ENCODE data around the gene NRXN3.

NRXN3 gene

DNA sequence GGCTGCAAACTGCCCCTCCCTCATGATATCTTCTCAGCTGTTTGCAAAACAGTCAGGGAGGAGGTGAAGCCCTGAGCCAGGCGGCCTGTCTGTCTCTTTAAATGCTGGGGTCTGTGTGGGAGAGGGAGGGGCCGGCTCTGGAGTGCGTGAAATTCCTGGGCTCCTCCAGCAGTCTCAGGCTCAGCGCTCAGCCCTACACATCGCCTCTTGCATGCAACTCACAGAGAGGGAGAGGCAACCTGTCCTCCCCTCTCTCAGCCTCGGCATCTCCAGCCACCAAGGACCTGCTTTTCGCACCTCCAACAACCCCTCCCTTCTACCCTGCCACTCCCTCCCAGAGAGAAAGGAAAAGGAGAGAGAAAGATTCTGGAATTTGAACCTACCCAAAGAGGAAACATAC lies at the start of gene NRXN3:
Gene NRXN3, plus strand, starts transcription at position 171 of the 400 bp plus-strand sequence. CDS start 72,721 bp downstream, outside the sequence.
- no peak for DNase-seq (ENCODE audit: low read depth in 2 of 2)

DNA sequence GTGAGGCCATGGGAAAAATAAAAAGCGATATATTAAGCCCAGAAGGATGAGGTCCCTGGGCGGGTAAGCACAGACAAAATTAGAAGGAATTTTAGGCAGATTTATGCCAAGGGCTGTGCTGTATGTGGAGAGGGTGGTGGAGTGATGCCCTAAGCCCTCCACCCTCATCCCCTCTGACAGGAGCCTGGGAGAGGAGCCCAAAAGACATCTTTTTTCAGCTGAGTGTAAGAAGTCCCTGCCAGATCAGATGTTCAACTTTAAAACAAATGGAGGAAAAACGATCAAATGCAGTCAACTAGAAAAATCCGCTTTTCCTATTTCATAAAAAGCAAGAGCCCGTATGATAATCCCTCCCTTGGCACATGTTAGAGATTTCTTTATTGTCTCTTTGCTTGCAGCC lies 47.7 kb upstream of the NRXN3 start:
- DNase-seq (ENCODE audit: low read depth in 2 of 2), result no peak

DNA sequence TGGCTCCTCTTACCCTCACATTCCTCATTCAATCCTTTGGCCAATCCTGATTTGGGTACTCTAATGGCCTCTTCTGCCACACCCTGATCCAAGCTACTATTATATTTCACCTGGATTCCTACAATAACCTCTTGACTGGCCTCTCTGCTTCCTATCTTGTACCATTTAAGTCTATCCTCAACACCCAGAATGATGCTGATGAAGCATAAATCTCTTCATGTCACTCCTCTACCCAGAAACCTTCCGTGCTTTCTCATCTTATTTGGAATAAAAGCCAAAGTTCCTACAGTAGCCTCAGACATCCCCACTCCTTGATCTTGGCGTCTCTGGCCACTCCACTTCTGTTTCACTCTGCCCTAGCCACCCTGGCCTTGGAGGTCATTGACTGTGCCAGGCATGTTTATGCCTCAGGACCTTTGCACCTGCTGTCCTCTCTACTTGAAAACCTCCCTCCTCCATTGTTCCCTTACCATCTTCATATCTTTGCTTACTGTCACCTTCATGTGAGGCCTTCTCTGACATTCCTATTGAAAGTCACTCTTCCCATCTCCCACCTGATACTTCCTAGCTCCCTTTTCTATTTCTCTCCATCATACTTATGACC lies 46.4 kb upstream of the NRXN3 start:
- DNase-seq (ENCODE audit: low read depth in 2 of 2), result no peak

DNA sequence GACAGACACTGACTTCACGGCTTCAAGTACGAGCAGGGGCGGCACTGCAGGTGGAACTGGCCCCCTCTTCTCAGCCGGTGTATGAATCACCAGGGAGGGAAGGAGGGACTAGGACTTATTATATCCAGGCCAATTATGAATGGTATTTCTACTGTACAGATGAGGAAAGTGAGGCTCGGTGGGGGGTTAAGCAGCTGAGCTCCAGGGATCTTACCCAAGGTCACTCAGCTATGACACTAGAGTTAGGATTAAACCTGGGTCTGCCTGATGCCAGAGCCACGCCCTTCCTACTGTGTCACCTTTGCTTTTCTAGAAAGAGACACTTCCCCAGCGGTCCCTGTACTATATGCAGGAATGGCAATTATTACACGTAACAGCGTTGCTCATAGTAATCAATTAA lies 42.2 kb upstream of the NRXN3 start:
- DNase-seq (ENCODE audit: low read depth in 2 of 2), result no peak

DNA sequence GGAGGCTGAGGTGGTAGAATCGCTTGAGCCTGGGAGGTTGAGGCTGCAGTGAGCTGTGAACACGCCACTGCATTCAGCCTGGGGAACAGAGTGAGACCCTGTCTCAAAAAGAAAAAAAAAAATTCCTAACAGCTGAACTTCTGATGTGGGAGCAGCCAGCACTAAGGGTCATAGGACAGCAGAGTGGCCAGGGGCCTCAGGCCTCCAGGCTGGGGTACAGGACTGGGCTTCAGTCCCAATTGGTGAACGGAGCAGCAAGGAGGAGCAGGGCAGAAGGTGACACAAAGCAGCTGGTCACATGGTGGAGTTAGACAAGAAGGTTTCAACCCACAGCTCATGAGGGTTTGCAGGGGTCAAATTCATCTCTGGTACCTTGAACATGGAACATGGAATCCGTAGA lies 40.8 kb upstream of the NRXN3 start:
- no peak for DNase-seq (ENCODE audit: low read depth in 2 of 2)

DNA sequence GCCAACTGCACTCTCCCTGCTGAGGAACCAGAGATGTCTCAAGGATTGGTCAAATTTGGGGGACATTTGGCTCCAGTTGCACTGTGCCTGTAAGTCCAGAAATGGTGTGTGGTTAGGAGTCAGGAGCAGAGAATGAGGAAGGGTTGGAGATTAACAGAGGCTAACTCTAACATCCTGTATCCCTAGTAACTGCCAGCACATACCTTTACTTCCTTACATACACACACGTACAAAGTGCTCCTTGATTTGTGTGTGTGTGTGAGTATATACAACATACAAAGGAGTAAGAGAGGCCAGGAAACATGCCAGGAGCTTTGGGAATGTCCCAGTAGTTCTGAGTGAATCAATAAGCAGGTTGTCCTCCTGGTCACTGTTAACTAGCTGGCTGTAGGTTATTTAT lies 39.8 kb upstream of the NRXN3 start:
- no peak for DNase-seq (ENCODE audit: low read depth in 2 of 2)

DNA sequence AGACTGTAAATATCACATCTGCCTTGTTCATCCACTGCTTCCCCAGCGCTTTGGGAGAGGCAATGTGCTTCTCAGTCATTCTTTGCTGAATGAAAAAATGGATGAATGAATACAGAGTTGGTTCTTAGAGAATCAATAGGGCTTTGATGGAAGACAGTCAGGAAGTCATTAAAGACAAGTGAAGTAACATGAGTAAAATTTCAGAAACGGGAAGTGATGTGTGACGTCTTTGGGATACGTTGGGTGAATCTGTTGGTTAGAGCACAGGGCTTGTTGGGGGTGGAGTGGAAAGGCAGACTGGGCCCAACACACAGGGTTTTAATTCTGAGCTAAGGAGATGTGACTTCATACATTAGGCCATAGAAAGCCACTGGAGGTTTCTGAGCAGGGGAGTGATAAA lies 39.0 kb upstream of the NRXN3 start:
- no peak for DNase-seq (ENCODE audit: low read depth in 2 of 2)

DNA sequence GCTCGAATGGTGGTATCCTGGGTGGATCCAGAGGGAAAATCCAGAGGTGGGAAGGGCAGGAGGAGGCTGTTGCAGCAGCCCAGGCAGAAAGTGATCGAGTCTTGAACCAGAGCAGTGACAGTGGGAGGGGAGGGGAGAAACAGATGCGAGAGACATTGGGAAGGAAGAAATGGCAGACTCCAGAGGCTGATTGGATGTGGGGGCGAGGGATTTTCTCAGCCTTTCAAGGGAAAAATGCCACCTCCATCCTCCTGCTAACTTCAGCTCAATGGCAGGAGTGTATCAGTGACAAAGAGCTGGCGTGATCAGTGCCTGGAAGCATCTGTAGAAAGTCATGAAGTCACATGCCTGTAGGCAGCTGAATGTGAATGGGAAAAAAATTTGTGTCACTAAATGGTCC lies 38.6 kb upstream of the NRXN3 start:
- no peak for DNase-seq (ENCODE audit: low read depth in 2 of 2)

DNA sequence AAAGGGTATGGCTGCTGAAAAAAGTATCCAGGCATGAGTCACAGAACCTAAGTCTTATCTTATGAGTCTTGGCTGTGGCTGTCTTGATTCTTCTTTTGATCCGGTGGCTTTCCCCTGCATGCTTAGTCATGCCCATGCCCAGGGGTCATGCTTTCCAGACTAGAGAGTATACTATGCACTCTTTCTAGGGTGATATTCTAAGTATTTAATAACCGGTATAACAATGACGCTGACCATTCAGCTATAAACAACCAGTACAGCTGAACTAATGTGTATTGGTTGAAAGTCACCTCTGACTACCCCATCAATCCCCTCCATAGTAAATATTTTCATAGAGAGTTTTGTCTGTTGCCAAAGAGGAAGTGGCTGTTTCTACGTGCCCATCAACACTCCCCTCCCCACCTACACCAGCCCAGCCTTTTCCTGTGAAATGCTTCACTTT lies 34.7 kb upstream of the NRXN3 start:
- DNase-seq (ENCODE audit: low read depth in 2 of 2), result no peak

DNA sequence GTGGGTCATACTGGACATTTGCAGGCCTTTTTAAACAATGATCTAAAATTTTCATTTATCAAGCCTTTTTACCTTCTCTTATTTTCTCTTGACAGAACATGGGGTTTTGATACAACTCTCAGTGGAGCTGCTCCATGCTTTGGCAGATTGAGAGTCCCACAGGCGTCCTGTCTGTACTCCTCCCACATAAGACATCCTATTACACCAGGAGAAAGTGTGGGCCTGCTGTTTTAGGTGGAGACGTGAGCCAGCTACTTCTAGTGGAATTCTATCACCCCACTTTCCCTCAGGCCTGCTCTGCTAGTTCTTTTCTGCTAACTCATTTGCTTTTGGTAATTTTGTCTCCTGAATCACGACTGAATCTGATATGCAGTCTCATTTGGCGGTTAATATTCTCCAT lies 33.5 kb upstream of the NRXN3 start:
- DNase-seq (ENCODE audit: low read depth in 2 of 2), result no peak

DNA sequence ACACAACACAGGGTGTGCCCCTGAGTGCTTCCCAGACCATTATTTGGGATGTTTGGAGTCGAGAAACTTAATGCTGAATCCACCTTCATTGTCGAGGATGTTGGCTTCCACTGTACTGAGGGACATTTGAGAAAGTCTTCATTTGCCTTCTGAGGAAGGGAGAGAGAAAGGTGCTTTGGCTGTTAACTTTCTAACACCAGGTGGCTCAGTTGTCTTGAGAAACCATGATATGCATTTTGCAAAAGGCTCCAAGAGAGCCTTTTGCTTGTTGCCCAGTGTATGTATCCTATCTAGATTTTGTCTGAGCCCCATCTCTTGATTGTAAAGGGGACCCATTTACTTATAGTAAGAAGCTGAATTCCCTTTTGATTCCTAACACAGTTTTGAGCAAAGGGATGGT lies 28.6 kb upstream of the NRXN3 start:
- DNase-seq (ENCODE audit: low read depth in 2 of 2), result no peak

DNA sequence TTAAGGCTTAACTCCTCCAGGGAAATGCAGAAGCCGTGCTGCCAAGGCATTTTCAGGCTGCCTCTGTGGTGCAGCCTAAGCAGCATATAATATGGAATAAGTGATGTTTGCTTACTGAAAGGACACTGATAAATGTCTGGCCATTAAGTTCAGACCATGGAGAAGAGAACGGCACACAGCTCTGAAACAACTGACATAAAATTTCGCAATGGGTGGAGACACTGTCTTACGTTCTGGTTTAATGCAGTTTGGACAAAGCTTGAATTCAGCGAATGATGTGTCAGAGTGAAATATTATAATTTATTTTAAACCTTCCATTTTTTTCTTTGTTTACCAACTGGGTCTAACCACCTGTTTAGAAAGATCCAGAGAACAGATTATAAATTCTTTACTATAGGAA lies 27.2 kb upstream of the NRXN3 start:
- DNase-seq (ENCODE audit: low read depth in 2 of 2), result no peak

DNA sequence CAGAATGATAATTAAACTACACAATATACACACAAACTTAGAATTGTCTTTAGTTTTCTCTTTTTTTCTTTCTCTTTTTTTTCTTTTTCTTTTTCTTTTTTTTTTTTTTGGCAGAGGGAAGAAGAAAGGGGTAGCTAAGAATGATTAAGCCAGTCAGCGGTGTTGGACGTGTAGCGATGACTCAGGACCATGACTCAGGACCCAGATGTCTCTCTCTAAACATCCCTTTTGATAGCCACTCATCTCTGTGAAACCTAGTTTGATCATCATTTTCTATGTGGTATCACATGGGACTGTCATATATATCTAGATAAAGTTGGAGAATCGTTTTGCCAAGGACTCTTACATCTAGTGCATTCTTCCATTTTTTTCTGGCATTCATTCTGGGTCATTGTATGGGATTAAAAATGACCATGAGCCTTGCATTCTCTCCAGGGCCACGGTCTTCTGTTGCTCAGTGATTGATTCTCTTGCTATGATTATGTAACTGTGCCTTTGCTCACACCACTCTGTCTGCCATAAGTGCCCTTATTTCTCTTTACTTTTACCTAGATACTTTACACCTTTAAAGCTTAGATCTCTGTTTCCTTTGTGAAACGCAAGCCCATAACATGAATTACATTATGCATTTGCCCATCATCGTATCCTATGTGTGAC lies 26.6 kb upstream of the NRXN3 start:
- no peak for DNase-seq (ENCODE audit: low read depth in 2 of 2)

DNA sequence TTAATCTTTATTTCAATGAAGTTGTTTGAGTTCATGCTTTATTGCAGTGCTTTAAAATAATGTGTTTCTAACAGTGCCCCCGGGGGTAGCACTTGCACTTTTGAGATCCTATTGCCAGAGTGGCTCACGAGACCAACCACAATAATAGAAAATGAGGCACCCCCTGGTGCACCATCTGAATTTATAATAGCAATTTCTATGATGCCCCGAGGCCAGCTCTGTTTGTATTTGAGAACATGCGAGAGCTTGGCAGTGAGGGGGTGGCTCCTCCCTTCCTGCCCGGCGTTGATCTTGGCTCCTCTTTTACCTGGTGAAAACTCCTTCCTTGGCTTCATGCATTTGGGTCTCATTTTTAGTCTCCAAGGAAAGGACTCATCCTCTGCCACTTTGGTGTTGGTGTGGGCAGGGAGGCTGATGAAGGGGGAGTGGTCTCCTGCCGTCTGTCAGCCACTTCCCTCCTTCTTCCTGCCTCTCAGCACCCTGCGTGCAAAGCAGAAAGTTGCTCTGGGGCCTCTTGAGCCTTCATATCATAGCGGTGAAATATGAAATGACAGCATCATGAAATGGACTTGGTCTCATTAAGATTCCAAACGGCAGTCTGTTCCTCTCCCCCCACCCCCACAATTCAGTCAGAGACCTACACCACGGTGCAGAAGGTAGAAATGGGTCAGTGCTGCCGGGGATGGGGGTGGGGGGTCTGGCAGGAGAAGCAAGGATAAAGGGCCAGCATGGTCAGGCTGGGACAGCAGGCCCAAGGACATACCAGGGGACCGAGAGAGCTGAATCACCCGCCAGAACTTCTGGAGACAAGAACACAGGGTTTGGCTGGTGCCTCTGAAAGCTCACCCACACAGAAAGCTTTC lies 17.7 kb upstream of the NRXN3 start:
- no peak for DNase-seq (ENCODE audit: low read depth in 2 of 2)

DNA sequence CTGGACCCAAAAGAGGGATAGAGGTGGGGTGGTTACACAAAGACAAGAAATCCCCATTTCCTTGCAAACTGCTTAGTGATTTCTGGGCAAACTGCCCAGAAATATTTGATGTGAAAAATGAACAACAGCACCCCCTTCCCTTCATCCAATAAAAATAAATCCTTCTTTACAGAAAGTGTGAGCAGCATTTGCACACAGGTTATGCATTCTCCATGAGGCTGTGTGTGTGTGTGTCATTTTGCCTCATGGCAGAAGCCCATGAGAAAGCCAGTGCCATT lies 17.2 kb upstream of the NRXN3 start:
- peak; percentile 4 to 6 for DNase-seq (ENCODE audit: low read depth in 2 of 2)

DNA sequence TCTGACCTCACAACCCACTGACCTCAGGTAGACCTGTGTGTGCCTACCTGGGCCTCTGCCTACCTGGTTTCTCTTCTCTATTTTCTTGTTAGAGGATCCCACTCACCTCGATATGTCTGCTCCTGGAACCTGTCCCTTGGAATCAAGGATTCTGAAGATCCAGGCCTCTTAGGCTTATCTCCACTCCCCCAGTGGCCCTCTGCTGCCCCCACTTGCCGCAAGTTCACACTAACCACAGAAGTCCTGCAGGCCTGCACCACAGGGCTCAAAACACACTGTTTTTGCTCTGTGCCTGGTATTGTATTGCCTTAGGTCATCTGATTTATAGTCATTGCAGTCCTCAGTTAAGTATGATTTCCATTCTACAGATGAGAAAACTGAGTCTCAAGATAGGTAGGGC lies 15.3 kb upstream of the NRXN3 start:
- DNase-seq (ENCODE audit: low read depth in 2 of 2), result no peak

DNA sequence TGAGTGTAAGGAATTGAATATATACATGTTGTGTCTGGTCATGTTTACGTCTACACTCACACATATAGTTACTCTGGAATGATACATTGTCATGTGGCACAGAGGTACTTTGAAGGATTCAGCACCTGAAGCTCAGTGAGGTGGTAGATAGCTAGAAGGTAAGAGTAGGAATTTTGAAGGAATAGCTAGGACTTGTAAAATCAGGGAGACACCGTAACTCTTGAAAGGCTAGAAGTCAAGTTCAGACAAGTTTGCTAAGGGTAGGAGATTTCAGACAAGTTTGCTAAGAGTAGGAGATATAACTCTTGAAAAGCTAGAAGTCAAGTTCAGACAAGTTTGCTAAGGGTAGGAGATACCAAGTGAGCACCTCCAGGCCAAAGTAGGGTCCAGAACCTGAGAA lies 14.0 kb upstream of the NRXN3 start:
- DNase-seq (ENCODE audit: low read depth in 2 of 2), result no peak

DNA sequence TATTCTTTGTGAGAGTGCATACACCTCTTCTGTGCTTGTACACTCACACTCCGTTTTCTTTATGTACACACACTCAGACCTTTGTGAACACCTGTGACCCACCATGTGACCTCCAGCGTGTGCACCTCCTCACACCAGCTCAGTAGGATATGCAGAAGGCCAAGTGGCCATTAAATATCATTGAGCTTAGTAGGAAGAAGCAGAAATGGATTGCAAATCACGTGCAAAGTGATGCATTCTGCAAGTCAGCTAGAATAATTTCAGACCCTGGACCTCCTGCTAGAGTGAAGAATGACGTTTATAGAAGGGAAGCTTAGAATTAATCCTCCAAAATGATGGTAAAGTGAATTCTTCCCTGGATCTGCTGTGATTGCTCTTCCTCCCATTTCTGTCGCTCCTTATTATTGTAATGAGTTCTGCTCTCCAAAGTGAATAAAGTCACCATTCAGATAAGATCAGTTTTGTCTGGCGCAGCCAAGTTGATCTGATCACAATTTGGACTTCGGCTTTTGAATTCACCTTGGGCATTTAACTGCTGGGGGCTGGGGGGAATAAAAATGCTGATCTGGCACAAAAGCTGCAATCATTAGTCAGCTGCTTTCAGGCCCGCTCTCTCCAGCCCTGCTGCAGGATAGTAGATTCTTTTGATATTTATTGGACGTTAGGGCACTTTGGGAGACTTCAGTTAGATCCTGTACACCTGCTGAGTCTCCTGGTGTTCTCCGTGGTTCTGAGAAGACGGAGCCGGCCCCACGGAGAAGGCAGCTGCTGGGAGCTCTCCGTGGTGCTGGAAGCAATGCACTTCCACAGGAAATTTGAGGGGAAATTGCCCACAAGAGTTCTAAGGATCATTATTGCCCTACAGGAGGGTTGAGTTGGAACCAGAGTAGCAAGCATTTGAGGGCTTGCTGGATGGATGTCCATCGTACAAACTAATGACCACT lies 12.4 kb upstream of the NRXN3 start:
- no peak for DNase-seq (ENCODE audit: low read depth in 2 of 2)

DNA sequence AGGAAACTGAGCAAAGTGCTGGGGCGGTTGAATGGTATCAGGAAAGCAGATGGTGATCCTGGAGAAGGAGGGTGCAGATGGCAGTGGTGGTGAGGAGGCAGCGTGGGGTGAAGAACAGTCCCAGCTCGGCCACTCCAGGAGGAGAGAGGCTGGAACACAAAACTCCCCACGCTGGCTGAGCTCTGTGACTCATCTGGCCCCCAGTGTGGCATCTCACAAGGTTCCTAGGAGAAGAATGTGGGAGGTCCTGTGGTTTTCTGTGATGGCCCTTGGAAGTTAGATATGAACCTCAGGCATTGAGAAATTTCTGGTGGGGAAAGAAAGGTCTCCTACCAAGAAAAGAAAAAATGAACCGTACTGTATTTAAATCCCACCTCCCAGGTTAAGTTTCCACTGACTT lies 8.0 kb upstream of the NRXN3 start:
- DNase-seq (ENCODE audit: low read depth in 2 of 2), result no peak

DNA sequence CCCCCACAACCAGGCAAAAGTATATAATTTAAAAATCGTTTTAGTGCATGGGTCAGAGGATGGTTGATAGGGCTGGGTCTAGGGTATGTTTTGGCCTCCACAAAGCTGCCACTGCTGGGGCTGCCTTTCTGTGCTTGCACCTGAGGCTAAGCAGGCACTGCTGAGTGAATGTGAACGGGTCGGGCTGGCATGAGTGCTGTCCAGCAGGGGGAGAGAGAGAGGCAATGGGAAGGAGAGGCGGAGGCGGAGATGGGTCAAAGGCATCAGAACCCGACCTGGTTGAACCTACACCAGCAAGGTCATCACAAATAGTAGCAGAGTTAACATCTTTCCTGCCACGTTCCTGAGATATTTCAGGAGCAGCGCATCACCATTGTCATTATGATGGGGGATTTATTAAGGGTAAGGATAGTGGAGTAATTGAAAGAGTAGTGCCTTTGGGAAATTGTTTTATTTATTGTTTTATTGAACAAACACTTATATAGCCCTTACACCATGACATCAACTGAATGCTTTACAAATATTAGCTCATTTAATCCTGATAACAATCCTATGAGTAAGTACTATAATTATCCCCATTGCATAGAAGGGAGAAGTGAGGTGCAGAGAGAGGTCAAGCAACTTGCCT lies 5.8 kb upstream of the NRXN3 start:
- DNase-seq (ENCODE audit: low read depth in 2 of 2), result no peak

DNA sequence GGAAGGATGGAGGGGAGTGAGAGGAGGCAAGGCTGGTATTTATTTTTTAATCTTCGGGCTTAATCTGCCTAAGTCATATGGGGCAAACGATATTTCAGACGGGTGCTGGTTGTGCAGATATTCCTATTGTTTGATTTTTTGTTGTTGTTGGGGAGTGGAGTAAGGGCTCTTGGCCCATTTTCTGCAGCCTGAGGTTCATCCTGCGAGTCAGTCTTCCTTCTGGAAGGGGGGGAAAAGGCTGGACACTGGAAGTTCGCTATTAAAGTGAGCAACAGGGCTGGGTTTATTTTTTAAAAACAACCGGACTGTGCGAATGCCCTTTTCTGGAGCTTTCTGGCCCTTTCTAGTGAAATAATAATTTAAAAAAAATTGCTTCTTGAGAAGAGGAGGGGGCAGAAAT lies 2.3 kb downstream of the NRXN3 start:
- no peak for DNase-seq (ENCODE audit: low read depth in 2 of 2)
